Type B pancreatic cell (in vitro differentiated cells): ENCODE data around the gene TMC4. TPM values are rescaled to one million over a fixed set of nuclear protein-coding genes. Genes with fewer than 3 reads are reported as not detected.
A peak's percentile ranks its signal among the peaks of the same experiment; 100 is the strongest.

Experiments
- DNase-seq: peaks from one replicate; pipeline ENCODE4 v3.0.0; 2021; ENCODE audit warnings: mixed read lengths; ENCODE audit not compliant: unreplicated experiment; ENCODE audit errors: extremely low spot score
- H3K27ac Mint-ChIP-seq: 2 replicates; pipeline ENCODE4 v1.8.0; 2021; ENCODE audit warnings: mild to moderate bottlenecking, mixed read lengths
- H3K27me3 Mint-ChIP-seq: 2 replicates; pipeline ENCODE4 v1.8.0; 2021; ENCODE audit warnings: mixed read lengths
- H3K36me3 Mint-ChIP-seq: 2 replicates; pipeline ENCODE4 v1.8.0; 2021; ENCODE audit warnings: mixed read lengths
- H3K4me1 Mint-ChIP-seq: one replicate; pipeline ENCODE4 v1.8.0; 2021; ENCODE audit warnings: mixed read lengths; ENCODE audit not compliant: unreplicated experiment
- H3K4me3 Mint-ChIP-seq: 2 replicates; pipeline ENCODE4 v1.8.0; 2021; ENCODE audit warnings: mild to moderate bottlenecking, mixed read lengths
- H3K9me3 Mint-ChIP-seq: 2 replicates; pipeline ENCODE4 v1.8.0; 2021; ENCODE audit warnings: mixed read lengths
- total RNA-seq: library from RNA; stranded (reverse); gene quantifications from 2 replicates; pipeline ENCODE4 v1.2.1, GENCODE V29; 2021; ENCODE audit warnings: low replicate concordance
- TF ChIP-seq, protein P1 (sequence below): fragments of 200-600 bp; sonication (generic); conservative IDR thresholded peaks from 2 replicates; pipeline ENCODE4 v1.5.0; 2021; ENCODE audit warnings: antibody characterized with exemption, mild to moderate bottlenecking

TMC4 gene
- total RNA-seq, 1 donor from 2014 or later: 24.2 TPM

GRCh38 chr19:54204767-54205468 is 32.0 kb upstream of the TMC4 start:
- H3K36me3 Mint-ChIP-seq: peaks cover 32% of the 10 kb centered on the region
- H3K4me1 Mint-ChIP-seq: peaks cover 38% of the 10 kb centered on the region
- no peaks in the 10 kb centered on the region for H3K9me3 Mint-ChIP-seq
- peak overlapping the region; percentile 31 for H3K27ac Mint-ChIP-seq
- TF ChIP-seq, protein P1, sequence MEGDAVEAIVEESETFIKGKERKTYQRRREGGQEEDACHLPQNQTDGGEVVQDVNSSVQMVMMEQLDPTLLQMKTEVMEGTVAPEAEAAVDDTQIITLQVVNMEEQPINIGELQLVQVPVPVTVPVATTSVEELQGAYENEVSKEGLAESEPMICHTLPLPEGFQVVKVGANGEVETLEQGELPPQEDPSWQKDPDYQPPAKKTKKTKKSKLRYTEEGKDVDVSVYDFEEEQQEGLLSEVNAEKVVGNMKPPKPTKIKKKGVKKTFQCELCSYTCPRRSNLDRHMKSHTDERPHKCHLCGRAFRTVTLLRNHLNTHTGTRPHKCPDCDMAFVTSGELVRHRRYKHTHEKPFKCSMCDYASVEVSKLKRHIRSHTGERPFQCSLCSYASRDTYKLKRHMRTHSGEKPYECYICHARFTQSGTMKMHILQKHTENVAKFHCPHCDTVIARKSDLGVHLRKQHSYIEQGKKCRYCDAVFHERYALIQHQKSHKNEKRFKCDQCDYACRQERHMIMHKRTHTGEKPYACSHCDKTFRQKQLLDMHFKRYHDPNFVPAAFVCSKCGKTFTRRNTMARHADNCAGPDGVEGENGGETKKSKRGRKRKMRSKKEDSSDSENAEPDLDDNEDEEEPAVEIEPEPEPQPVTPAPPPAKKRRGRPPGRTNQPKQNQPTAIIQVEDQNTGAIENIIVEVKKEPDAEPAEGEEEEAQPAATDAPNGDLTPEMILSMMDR: no peak
- DNase-seq: no peak
- H3K4me3 Mint-ChIP-seq: peak overlapping the region; percentile 28
- no peaks in the 10 kb centered on the region for H3K27me3 Mint-ChIP-seq

DNA sequence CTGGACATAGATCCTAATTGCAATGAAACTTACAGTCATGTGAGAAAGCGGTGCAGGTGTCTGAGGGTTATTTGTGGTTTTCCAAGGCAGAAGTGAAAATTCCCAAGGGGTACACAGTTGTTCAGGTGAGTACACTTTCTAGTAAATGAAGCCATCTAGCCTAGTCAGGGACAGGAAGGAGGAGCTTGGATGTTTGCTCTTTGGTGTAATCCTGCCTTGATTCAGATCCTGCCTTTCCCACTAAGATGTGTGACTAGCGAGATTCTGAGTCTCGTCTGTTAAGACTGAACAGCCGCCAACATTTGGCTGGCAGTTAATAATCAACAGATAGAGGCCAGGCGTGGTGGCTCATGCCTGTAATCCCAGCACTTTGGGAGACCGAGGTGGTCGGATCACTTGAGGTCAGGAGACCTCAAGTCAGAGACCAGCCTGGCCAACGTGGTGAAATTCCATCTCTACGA is 30.2 kb upstream of the TMC4 start:
- Mint-ChIP-seq H3K36me3 (peaks cover 29% of the 10 kb centered on the region), H3K4me3 (peak overlapping the region; percentile 96)
- no peak for DNase-seq

GRCh38 chr19:54201980-54202379 is 29.0 kb upstream of the TMC4 start:
- Mint-ChIP-seq H3K27ac (peak overlapping the region; percentile 99), H3K9me3 (no peaks in the 10 kb centered on the region), H3K4me3 (peak overlapping the region; percentile 96), H3K36me3 (peaks cover 25% of the 10 kb centered on the region), H3K4me1 (peaks cover 22% of the 10 kb centered on the region), H3K27me3 (no peaks in the 10 kb centered on the region)
- no peak for DNase-seq
- TF ChIP-seq, protein P1: no peak

More for the DNA sequence above, 30.2 kb upstream of the TMC4 start:
- Mint-ChIP-seq H3K27me3 (no peaks in the 10 kb centered on the region), H3K4me1 (peaks cover 31% of the 10 kb centered on the region), H3K9me3 (no peaks in the 10 kb centered on the region), H3K27ac (peak overlapping the region; percentile 99)
- TF ChIP-seq, protein P1: no peak

- no peak for DNase-seq
- H3K27ac Mint-ChIP-seq: peak overlapping the region; percentile 99
- H3K9me3 Mint-ChIP-seq: no peaks in the 10 kb centered on the region
- no peaks in the 10 kb centered on the region for H3K27me3 Mint-ChIP-seq
- H3K36me3 Mint-ChIP-seq: peaks cover 23% of the 10 kb centered on the region
- TF ChIP-seq, protein P1: no peak
- peaks cover 22% of the 10 kb centered on the region for H3K4me1 Mint-ChIP-seq
- H3K4me3 Mint-ChIP-seq: peak overlapping the region; percentile 96
These were observed 28.3 kb upstream of the TMC4 start for GRCh38 chr19:54201172-54201701.

GRCh38 chr19:54199401-54199800 is 26.4 kb upstream of the TMC4 start:
- Mint-ChIP-seq H3K4me1 (peaks cover 18% of the 10 kb centered on the region), H3K27ac (peak overlapping the region; percentile 91), H3K4me3 (peak overlapping the region; percentile 80), H3K9me3 (no peaks in the 10 kb centered on the region), H3K27me3 (no peaks in the 10 kb centered on the region), H3K36me3 (peaks cover 23% of the 10 kb centered on the region)
- no peak for DNase-seq
- TF ChIP-seq, protein P1: no peak
